Transverse colon (tissue), 4 donors: ENCODE results near the gene STK32C.

Experiments
- CTCF ChIP-seq, 5 experiments: fragments of 200-600 bp in 3 of 5; fragments of 450-650 bp in 2 of 5; sonication (generic) in 3 of 5; IDR thresholded peaks; 1 replicate in 2 of 5; 2 replicates in 3 of 5; pipeline ENCODE4 v1.5.1; 2016 to 2017; ENCODE audit warnings: antibody characterized with exemption in 5 of 5, inconsistent platforms in 3 of 5, mild to moderate bottlenecking in 2 of 5, moderate library complexity in 1 of 5
- POLR2AphosphoS5 ChIP-seq, 3 donors: sonication (generic); formaldehyde crosslinking; IDR thresholded peaks; one replicate each; pipeline ENCODE4 v1.6.1; 2016; ENCODE audit warnings: antibody characterized with exemption in 3 of 3

- TF ChIP-seq CTCF (IDR thresholded peaks at IDR 0.05) (no peak), POLR2AphosphoS5 (IDR thresholded peaks at IDR 0.05) (no peak)
These were observed 139.8 kb downstream of the STK32C start for GRCh38 chr10:132167976-132168375.
